HG02981 (cell line): Measurements from ENCODE around the gene COL25A1.
"Not testable (repeated sequence)": the region's sequence is repeated elsewhere in the genome, so short reads cannot be mapped to it uniquely, and the experiment has no call there.

Experiments used
- ATAC-seq: cut with Tn5 transposase; IDR thresholded peaks from one replicate; pipeline ENCODE4 v1.9.1; 2021; ENCODE audit warnings: mild to moderate bottlenecking, moderate library complexity; ENCODE audit not compliant: unreplicated experiment

The COL25A1 gene

GRCh38 chr4:109174224-109174953, 128.1 kb downstream of the COL25A1 start:
- ATAC-seq: no peak

- no peak for ATAC-seq
Measured at GRCh38 chr4:109172301-109172700, 130.2 kb downstream of the COL25A1 start.

- ATAC-seq: no peak
Measured at GRCh38 chr4:109171070-109171469, 131.4 kb downstream of the COL25A1 start.

GRCh38 chr4:109169170-109169569, 133.3 kb downstream of the COL25A1 start:
- no peak for ATAC-seq

- no peak for ATAC-seq
Measured at GRCh38 chr4:109166586-109166985, 135.9 kb downstream of the COL25A1 start.

- ATAC-seq: no peak
Measured at GRCh38 chr4:109166126-109166525, 136.3 kb downstream of the COL25A1 start.

GRCh38 chr4:109164011-109164410, 138.4 kb downstream of the COL25A1 start:
- ATAC-seq: no peak

GRCh38 chr4:109163493-109163892, 139.0 kb downstream of the COL25A1 start:
- ATAC-seq: no peak

- ATAC-seq: no peak
Measured at GRCh38 chr4:109162759-109163158, 139.7 kb downstream of the COL25A1 start.

GRCh38 chr4:109160494-109160893, 142.0 kb downstream of the COL25A1 start:
- ATAC-seq: no peak

- no peak for ATAC-seq
Measured at GRCh38 chr4:109157696-109158095, 144.8 kb downstream of the COL25A1 start.

- ATAC-seq: no peak
Measured at GRCh38 chr4:109157205-109157604, 145.3 kb downstream of the COL25A1 start.

- ATAC-seq: no peak
Measured at GRCh38 chr4:109156356-109156755, 146.1 kb downstream of the COL25A1 start.

- no peak for ATAC-seq
Measured at GRCh38 chr4:109155682-109156283, 146.7 kb downstream of the COL25A1 start.

GRCh38 chr4:109155084-109155483, 147.4 kb downstream of the COL25A1 start:
- ATAC-seq: no peak

GRCh38 chr4:109154424-109154823, 148.0 kb downstream of the COL25A1 start:
- ATAC-seq: no peak

GRCh38 chr4:109149836-109150235, 152.6 kb downstream of the COL25A1 start:
- ATAC-seq: no peak

GRCh38 chr4:109148577-109149075, 153.8 kb downstream of the COL25A1 start:
- ATAC-seq: no peak

- ATAC-seq: no peak
Measured at GRCh38 chr4:109147135-109147534, 155.3 kb downstream of the COL25A1 start.

- ATAC-seq: no peak
Measured at GRCh38 chr4:109146499-109146898, 156.0 kb downstream of the COL25A1 start.

GRCh38 chr4:109138125-109138524, 164.3 kb downstream of the COL25A1 start:
- not testable (repeated sequence) for ATAC-seq

GRCh38 chr4:109134921-109135320, 167.5 kb downstream of the COL25A1 start:
- ATAC-seq: no peak
